ENCODE results near the gene HACD4. TPM values are rescaled to one million over a fixed set of nuclear protein-coding genes. Genes with fewer than 3 reads are reported as not detected.

The HACD4 gene
- total and polyA plus RNA-seq, 2 of the 13 experiments (the other 11 are each of a cell fraction or from before 2014, with no cell fraction given): not detected

GRCh38 chr9:21001581-21001980 is 29.9 kb downstream of the HACD4 start (continued):
- no peak for TF ChIP-seq ZSCAN9 (CRISPR knock-in tag; IDR thresholded peaks at IDR 0.05; ENCODE audit: borderline replicate concordance)
- TF ChIP-seq ATF7-NPFF (CRISPR knock-in tag; IDR thresholded peaks at IDR 0.05; ENCODE audit: low read depth): no peak

- 80% methylated on average over 2 of the region's 2 CpGs for WGBS (ENCODE audit: low lambda C conversion rate)
- no peak for ATAC-seq
- H3K4me2 ChIP-seq (ENCODE audit: low read depth, low read length): no peak overlapping the region
- ChIA-PET POLR2A (no interaction called here), CTCF (ENCODE audit: low intra/inter-chr PET ratio, low total read pairs) (no interaction called here)
- no peak for DNase-seq (ENCODE audit: low spot score)
- no peak overlapping the region for H3K27ac ChIP-seq (ENCODE audit: extremely low read length, insufficient read depth, low read length)
- no peak overlapping the region for H2AFZ ChIP-seq (ENCODE audit: low read length)
- no peaks in the 10 kb centered on the region for H3K27me3 ChIP-seq (ENCODE audit: control insufficient read depth in 1 of 2, insufficient read depth in 2 of 2, low read length in 2 of 2)
- H3K9me3 ChIP-seq (ENCODE audit: low read length): no peaks in the 10 kb centered on the region
- H3K4me3 ChIP-seq (replicated peaks in 1 of 3; ENCODE audit: insufficient read depth in 1 of 3, low read depth in 2 of 3, low read length in 3 of 3): no peak overlapping the region
- H3K9ac ChIP-seq (ENCODE audit: insufficient read depth, low read depth, low read length): no peak overlapping the region
- H3K79me2 ChIP-seq (ENCODE audit: insufficient read depth, low read length): no peaks in the 10 kb centered on the region
- H3K36me3 ChIP-seq (replicated peaks in 1 of 2; ENCODE audit: control insufficient read depth in 1 of 2, insufficient read depth in 2 of 2, low read length in 2 of 2): peaks cover 0 to 1% of the 10 kb centered on the region in 2 experiments; a peak in 2 of 5 replicates
- TF ChIP-seq ZNF224 (CRISPR knock-in tag; IDR thresholded peaks at IDR 0.05): no peak
- no peak for TF ChIP-seq ZNF724P (CRISPR knock-in tag; IDR thresholded peaks at IDR 0.05; ENCODE audit: borderline replicate concordance)
- TF ChIP-seq CHCHD3 (CRISPR knock-in tag; IDR thresholded peaks at IDR 0.05): no peak
- TF ChIP-seq ATF7-NPFF (CRISPR knock-in tag; IDR thresholded peaks at IDR 0.05; ENCODE audit: low read depth): no peak
- TF ChIP-seq HOXA5 (CRISPR knock-in tag; IDR thresholded peaks at IDR 0.05): no peak
- no peak for TF ChIP-seq ZNF652 (CRISPR knock-in tag; IDR thresholded peaks at IDR 0.05; ENCODE audit: borderline replicate concordance, low read depth)
- no peak for TF ChIP-seq ZNF782 (CRISPR knock-in tag; IDR thresholded peaks at IDR 0.05; ENCODE audit: borderline replicate concordance)
- no peak for TF ChIP-seq ZNF850 (CRISPR knock-in tag; conservative IDR thresholded peaks at IDR 0.05)
- TF ChIP-seq, protein P1, sequence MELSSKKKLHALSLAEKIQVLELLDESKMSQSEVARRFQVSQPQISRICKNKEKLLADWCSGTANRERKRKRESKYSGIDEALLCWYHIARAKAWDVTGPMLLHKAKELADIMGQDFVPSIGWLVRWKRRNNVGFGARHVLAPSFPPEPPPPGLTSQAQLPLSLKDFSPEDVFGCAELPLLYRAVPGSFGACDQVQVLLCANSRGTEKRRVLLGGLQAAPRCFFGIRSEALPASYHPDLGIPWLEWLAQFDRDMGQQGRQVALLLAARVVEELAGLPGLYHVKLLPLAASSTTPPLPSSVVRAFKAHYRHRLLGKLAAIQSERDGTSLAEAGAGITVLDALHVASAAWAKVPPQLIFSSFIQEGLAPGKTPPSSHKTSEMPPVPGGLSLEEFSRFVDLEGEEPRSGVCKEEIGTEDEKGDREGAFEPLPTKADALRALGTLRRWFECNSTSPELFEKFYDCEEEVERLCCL (CRISPR knock-in tag; IDR thresholded peaks at IDR 0.05; ENCODE audit: borderline replicate concordance): no peak
- no peak for TF ChIP-seq HOMEZ (CRISPR knock-in tag; IDR thresholded peaks at IDR 0.05; ENCODE audit: low read depth)
- TF ChIP-seq, protein P2, sequence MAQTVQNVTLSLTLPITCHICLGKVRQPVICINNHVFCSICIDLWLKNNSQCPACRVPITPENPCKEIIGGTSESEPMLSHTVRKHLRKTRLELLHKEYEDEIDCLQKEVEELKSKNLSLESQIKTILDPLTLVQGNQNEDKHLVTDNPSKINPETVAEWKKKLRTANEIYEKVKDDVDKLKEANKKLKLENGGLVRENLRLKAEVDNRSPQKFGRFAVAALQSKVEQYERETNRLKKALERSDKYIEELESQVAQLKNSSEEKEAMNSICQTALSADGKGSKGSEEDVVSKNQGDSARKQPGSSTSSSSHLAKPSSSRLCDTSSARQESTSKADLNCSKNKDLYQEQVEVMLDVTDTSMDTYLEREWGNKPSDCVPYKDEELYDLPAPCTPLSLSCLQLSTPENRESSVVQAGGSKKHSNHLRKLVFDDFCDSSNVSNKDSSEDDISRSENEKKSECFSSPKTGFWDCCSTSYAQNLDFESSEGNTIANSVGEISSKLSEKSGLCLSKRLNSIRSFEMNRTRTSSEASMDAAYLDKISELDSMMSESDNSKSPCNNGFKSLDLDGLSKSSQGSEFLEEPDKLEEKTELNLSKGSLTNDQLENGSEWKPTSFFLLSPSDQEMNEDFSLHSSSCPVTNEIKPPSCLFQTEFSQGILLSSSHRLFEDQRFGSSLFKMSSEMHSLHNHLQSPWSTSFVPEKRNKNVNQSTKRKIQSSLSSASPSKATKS (CRISPR knock-in tag; IDR thresholded peaks at IDR 0.05): no peak
- no peak for TF ChIP-seq NKX3-1 (CRISPR knock-in tag; IDR thresholded peaks at IDR 0.05)
- TF ChIP-seq ZNF772 (CRISPR knock-in tag; IDR thresholded peaks at IDR 0.05): no peak
- TF ChIP-seq ZNF101 (CRISPR knock-in tag; IDR thresholded peaks at IDR 0.05; ENCODE audit: borderline replicate concordance, low read depth): no peak
- TF ChIP-seq CHD4 (IDR thresholded peaks at IDR 0.05; ENCODE audit: borderline replicate concordance, low read length): no peak
- no peak for TF ChIP-seq TCF7 (IDR thresholded peaks at IDR 0.05; ENCODE audit: low read depth)
- TF ChIP-seq ZNF160 (CRISPR knock-in tag; IDR thresholded peaks at IDR 0.05): no peak
- TF ChIP-seq ZNF17 (CRISPR knock-in tag; IDR thresholded peaks at IDR 0.05): no peak
- in situ Hi-C loops (cut with HindIII; ENCODE audit: extremely low pct_ligation_motif_present, low pct_unique_long_range_greater_than_20kb) (no loop called here), intact Hi-C loops (cut with micrococcal nuclease; ENCODE audit: unreplicated experiment) (no loop called here)
- BruUV-seq (replicated peaks): no TSS peak
- H4K20me1 ChIP-seq (ENCODE audit: insufficient read depth, low read length): no peaks in the 10 kb centered on the region
- FAIRE-seq: no peak
- H3K4me1 ChIP-seq (ENCODE audit: insufficient read depth, low read length): no peaks in the 10 kb centered on the region
Observed at GRCh38 chr9:20997503-20998076, 33.9 kb downstream of the HACD4 start.
